Measurements from ENCODE around the gene NECTIN3.

NECTIN3 gene

GRCh38 chr3:111047812-111048435 is 23.7 kb upstream of the NECTIN3 start:
- Histone ChIP-seq H2AFZ (ENCODE audit: low read depth, low read length) (0 out of 2 replicates have a peak overlapping the region, but pooled peaks have one; percentile 19), H3K9me3 (ENCODE audit: insufficient read depth, low read length, severe bottlenecking) (no peaks in the 10 kb centered on the region), H3K4me3 (ENCODE audit: low read depth in 1 of 2, low read length in 2 of 2) (no peak overlapping the region), H3K27ac (ENCODE audit: low read length) (no peak overlapping the region), H3K79me2 (ENCODE audit: insufficient read depth, low read length) (no peaks in the 10 kb centered on the region), H3K27me3 (ENCODE audit: insufficient read depth, low read length, poor library complexity) (no peaks in the 10 kb centered on the region), H3K36me3 (ENCODE audit: insufficient read depth, low read length) (no peaks in the 10 kb centered on the region), H4K20me1 (ENCODE audit: insufficient read depth, low read length) (no peaks in the 10 kb centered on the region), H3K4me2 (ENCODE audit: insufficient read depth, low read length) (no peak overlapping the region), H3K4me1 (ENCODE audit: insufficient read depth, low read length) (0 out of 2 replicates have a peak, but pooled peaks cover 3% of the 10 kb centered on the region), H3K9ac (ENCODE audit: low read depth, low read length) (no peak overlapping the region)
- no peak for DNase-seq
- no peak for ATAC-seq (ENCODE audit: insufficient read depth, low read depth)
- TF ChIP-seq, protein P1, sequence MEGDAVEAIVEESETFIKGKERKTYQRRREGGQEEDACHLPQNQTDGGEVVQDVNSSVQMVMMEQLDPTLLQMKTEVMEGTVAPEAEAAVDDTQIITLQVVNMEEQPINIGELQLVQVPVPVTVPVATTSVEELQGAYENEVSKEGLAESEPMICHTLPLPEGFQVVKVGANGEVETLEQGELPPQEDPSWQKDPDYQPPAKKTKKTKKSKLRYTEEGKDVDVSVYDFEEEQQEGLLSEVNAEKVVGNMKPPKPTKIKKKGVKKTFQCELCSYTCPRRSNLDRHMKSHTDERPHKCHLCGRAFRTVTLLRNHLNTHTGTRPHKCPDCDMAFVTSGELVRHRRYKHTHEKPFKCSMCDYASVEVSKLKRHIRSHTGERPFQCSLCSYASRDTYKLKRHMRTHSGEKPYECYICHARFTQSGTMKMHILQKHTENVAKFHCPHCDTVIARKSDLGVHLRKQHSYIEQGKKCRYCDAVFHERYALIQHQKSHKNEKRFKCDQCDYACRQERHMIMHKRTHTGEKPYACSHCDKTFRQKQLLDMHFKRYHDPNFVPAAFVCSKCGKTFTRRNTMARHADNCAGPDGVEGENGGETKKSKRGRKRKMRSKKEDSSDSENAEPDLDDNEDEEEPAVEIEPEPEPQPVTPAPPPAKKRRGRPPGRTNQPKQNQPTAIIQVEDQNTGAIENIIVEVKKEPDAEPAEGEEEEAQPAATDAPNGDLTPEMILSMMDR (IDR thresholded peaks at IDR 0.05; ENCODE audit: borderline replicate concordance, extremely low read depth, low read length, poor library complexity, severe bottlenecking): no peak
- no peak for TF ChIP-seq EZH2 (IDR thresholded peaks at IDR 0.05; ENCODE audit: borderline replicate concordance, low read depth, low read length, severe bottlenecking)

- Histone ChIP-seq H3K4me2 (ENCODE audit: insufficient read depth, low read length) (no peak overlapping the region), H3K4me1 (ENCODE audit: insufficient read depth, low read length) (0 out of 2 replicates have a peak, but pooled peaks cover 3% of the 10 kb centered on the region), H2AFZ (ENCODE audit: low read depth, low read length) (no peak overlapping the region), H3K4me3 (ENCODE audit: low read depth in 1 of 2, low read length in 2 of 2) (no peak overlapping the region), H3K27me3 (ENCODE audit: insufficient read depth, low read length, poor library complexity) (no peaks in the 10 kb centered on the region), H3K9ac (ENCODE audit: low read depth, low read length) (no peak overlapping the region), H3K27ac (ENCODE audit: low read length) (no peak overlapping the region), H3K9me3 (ENCODE audit: insufficient read depth, low read length, severe bottlenecking) (no peaks in the 10 kb centered on the region), H3K79me2 (ENCODE audit: insufficient read depth, low read length) (no peaks in the 10 kb centered on the region), H4K20me1 (ENCODE audit: insufficient read depth, low read length) (no peaks in the 10 kb centered on the region), H3K36me3 (ENCODE audit: insufficient read depth, low read length) (no peaks in the 10 kb centered on the region)
- TF ChIP-seq EZH2 (IDR thresholded peaks at IDR 0.05; ENCODE audit: borderline replicate concordance, low read depth, low read length, severe bottlenecking): no peak
- TF ChIP-seq, protein P1 (IDR thresholded peaks at IDR 0.05; ENCODE audit: borderline replicate concordance, extremely low read depth, low read length, poor library complexity, severe bottlenecking): no peak
- no peak for DNase-seq
- no peak for ATAC-seq (ENCODE audit: insufficient read depth, low read depth)
Observed at GRCh38 chr3:111051354-111051753, 20.3 kb upstream of the NECTIN3 start.

DNA sequence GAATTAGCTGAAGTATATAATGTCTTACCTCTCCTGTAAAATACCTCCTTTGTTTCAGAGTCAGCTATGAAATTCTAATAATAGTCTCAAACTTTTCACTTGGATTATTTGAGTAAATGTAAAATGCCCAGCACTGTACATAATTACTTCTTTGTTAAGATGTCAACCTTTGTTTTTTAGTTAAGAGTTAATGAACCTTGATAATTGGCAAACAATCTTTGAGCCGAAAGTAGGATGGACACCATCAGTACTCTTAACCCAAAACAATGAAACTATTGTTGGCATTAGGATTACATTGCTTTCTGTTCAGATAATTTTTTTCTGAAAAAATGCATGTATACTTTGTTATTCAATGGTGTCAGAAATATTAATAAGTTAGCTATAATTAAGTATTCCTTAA is 3.0 kb upstream of the NECTIN3 start:
- no peak overlapping the region for H3K27ac ChIP-seq (ENCODE audit: low read length)
- DNase-seq (no peak), ATAC-seq (ENCODE audit: insufficient read depth, low read depth) (no peak)
- no peak overlapping the region for H3K9ac ChIP-seq (ENCODE audit: low read depth, low read length)
- H3K79me2 ChIP-seq (ENCODE audit: insufficient read depth, low read length): peaks cover 17% of the 10 kb centered on the region
- H3K4me3 ChIP-seq (ENCODE audit: low read depth in 1 of 2, low read length in 2 of 2): no peak overlapping the region
- H3K4me2 ChIP-seq (ENCODE audit: insufficient read depth, low read length): no peak overlapping the region
- no peak for TF ChIP-seq EZH2 (IDR thresholded peaks at IDR 0.05; ENCODE audit: borderline replicate concordance, low read depth, low read length, severe bottlenecking)
- TF ChIP-seq, protein P1 (IDR thresholded peaks at IDR 0.05; ENCODE audit: borderline replicate concordance, extremely low read depth, low read length, poor library complexity, severe bottlenecking): no peak
- no peaks in the 10 kb centered on the region for H3K9me3 ChIP-seq (ENCODE audit: insufficient read depth, low read length, severe bottlenecking)
- H3K4me1 ChIP-seq (ENCODE audit: insufficient read depth, low read length): peaks cover 14% of the 10 kb centered on the region
- no peaks in the 10 kb centered on the region for H3K27me3 ChIP-seq (ENCODE audit: insufficient read depth, low read length, poor library complexity)
- peaks cover 8% of the 10 kb centered on the region; the same call in 1 of the 2 replicates for H4K20me1 ChIP-seq (ENCODE audit: insufficient read depth, low read length)
- peaks cover 3% of the 10 kb centered on the region; the same call in 1 of the 2 replicates for H3K36me3 ChIP-seq (ENCODE audit: insufficient read depth, low read length)
- no peak overlapping the region for H2AFZ ChIP-seq (ENCODE audit: low read depth, low read length)
